ENCODE measurements around the gene EXOC7. TPM values are rescaled to one million over a fixed set of nuclear protein-coding genes. Genes with fewer than 3 reads are reported as not detected.

Gene EXOC7
- total RNA-seq, 1 donor from 2014 or later = 86.9 TPM

GRCh38 chr17:76139801-76140660 is 36.4 kb upstream of the EXOC7 start:
- intact Hi-C loops (cut with DNase I) = no loop called here
- no peak for DNase-seq (ENCODE audit: low spot score)

GRCh38 chr17:76138896-76139752 is 35.5 kb upstream of the EXOC7 start:
- intact Hi-C loops (cut with DNase I) = no loop called here
- DNase-seq (ENCODE audit: low spot score) = no peak

- intact Hi-C loops (cut with DNase I) = no loop called here
- DNase-seq (ENCODE audit: low spot score) = no peak
Observed at GRCh38 chr17:76138234-76138895, 34.8 kb upstream of the EXOC7 start.

- intact Hi-C loops (cut with DNase I) = loop anchor here (2.0 kb wide), 1 partner anchor 23 kb away; no protein-coding TSS in a partner anchor
- no peak for DNase-seq (ENCODE audit: low spot score)
Observed at GRCh38 chr17:76137351-76138233, 34.0 kb upstream of the EXOC7 start.

GRCh38 chr17:76137001-76137350 is 33.4 kb upstream of the EXOC7 start:
- intact Hi-C loops (cut with DNase I) = loop anchor here (2.0 kb wide), 1 partner anchor 24 kb away; no protein-coding TSS in a partner anchor
- no peak for DNase-seq (ENCODE audit: low spot score)

- intact Hi-C loops (cut with DNase I) = loop anchor here (2.0 kb wide), 1 partner anchor 24 kb away; no protein-coding TSS in a partner anchor
- no peak for DNase-seq (ENCODE audit: low spot score)
Observed at GRCh38 chr17:76136276-76137000, 32.9 kb upstream of the EXOC7 start.

- no peak for DNase-seq (ENCODE audit: low spot score)
Observed at GRCh38 chr17:76135810-76136188, 32.2 kb upstream of the EXOC7 start.

GRCh38 chr17:76134911-76135809 is 31.6 kb upstream of the EXOC7 start:
- no peak for DNase-seq (ENCODE audit: low spot score)
- intact Hi-C loops (cut with DNase I) = no loop called here

More at GRCh38 chr17:76135810-76136188, 32.2 kb upstream of the EXOC7 start:
- intact Hi-C loops (cut with DNase I) = loop anchor here (2.0 kb wide), 1 partner anchor 25 kb away; no protein-coding TSS in a partner anchor

- intact Hi-C loops (cut with DNase I) = no loop called here
- no peak for DNase-seq (ENCODE audit: low spot score)
Observed at GRCh38 chr17:76132574-76133338, 29.2 kb upstream of the EXOC7 start.

GRCh38 chr17:76131692-76132573 is 28.3 kb upstream of the EXOC7 start:
- intact Hi-C loops (cut with DNase I) = no loop called here
- DNase-seq (ENCODE audit: low spot score) = no peak

- intact Hi-C loops (cut with DNase I) = no loop called here
- DNase-seq (ENCODE audit: low spot score) = no peak
Observed at GRCh38 chr17:76131051-76131691, 27.6 kb upstream of the EXOC7 start.

GRCh38 chr17:76130473-76130872 is 26.9 kb upstream of the EXOC7 start:
- intact Hi-C loops (cut with DNase I) = no loop called here
- no peak for DNase-seq (ENCODE audit: low spot score)

- intact Hi-C loops (cut with DNase I) = no loop called here
- DNase-seq (ENCODE audit: low spot score) = no peak
Observed at GRCh38 chr17:76125922-76126321, 22.3 kb upstream of the EXOC7 start.

- intact Hi-C loops (cut with DNase I) = no loop called here
- DNase-seq (ENCODE audit: low spot score) = no peak
Observed at GRCh38 chr17:76125391-76125675, 21.7 kb upstream of the EXOC7 start.

GRCh38 chr17:76124582-76125390 is 21.2 kb upstream of the EXOC7 start:
- intact Hi-C loops (cut with DNase I) = no loop called here

More at GRCh38 chr17:76124582-76125390, 21.2 kb upstream of the EXOC7 start:
- DNase-seq (ENCODE audit: low spot score) = no peak

Data from cardiac septum (tissue), 1 donor.